ENCODE data around the gene MAMSTR. TPM values are rescaled to one million over a fixed set of nuclear protein-coding genes. Genes with fewer than 3 reads are reported as not detected.

The MAMSTR gene
- total and polyA plus RNA-seq, 9 of the 15 experiments (the other 6 are each of a cell fraction or from before 2014, with no cell fraction given): 0.08 to 1.00 (median 0.40) TPM; not detected in 1

GRCh38 chr19:48664476-48664875, 55.0 kb downstream of the MAMSTR start:
- no peak for FAIRE-seq
- in situ Hi-C loops (cut with MboI): no loop called here

DNA sequence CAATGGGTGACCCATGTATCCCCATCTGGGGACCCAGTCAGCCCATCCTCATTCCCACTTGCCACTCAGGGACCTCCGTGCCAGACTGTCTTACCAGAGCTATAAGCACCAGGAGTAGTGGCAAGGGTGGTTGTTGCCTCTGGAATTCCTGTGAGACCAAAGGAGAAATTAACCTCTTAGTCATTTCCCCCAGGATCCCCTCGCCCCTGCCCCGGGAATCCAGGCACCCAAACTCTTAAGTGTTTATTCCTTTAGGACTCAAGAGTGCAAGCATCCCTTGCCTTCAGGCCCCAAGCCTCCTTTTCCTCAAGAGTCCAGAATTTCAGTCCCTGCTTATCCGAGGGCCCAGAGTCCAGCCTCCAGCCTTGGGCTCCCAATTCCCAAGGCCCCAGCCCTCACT, 55.9 kb downstream of the MAMSTR start:
- no peak for FAIRE-seq
- no peaks in the 10 kb centered on the region for H3K79me2 ChIP-seq (ENCODE audit: control insufficient read depth, insufficient read depth, low read length)
- DNase-seq (ENCODE audit: extremely low read depth in 1 of 4, low spot score in 3 of 4): no peak
- peaks cover 11 to 14% of the 10 kb centered on the region in 2 experiments for H3K4me1 ChIP-seq (replicated peaks in 1 of 2; ENCODE audit: control insufficient read depth in 2 of 2, insufficient read depth in 2 of 2, low read length in 2 of 2)
- in situ Hi-C loops (cut with MboI) (no loop called here), intact Hi-C loops (cut with micrococcal nuclease) (no loop called here)
- H3K4me3 ChIP-seq: no peak overlapping the region
- H2AFZ ChIP-seq (ENCODE audit: low read depth, low read length): no peak overlapping the region
- H3K9me3 ChIP-seq (replicated peaks; ENCODE audit: control insufficient read depth, insufficient read depth, low read depth, low read length): no peaks in the 10 kb centered on the region
- ChIA-PET CTCF (ENCODE audit: low intra/inter-chr PET ratio) (no interaction called here), POLR2A (interaction anchor here (1.6 kb wide), 1 partner anchor 12 kb away, joined by 6 read pairs; no protein-coding TSS in a partner anchor)
- H3K36me3 ChIP-seq (ENCODE audit: control insufficient read depth, insufficient read depth, low read length): no peaks in the 10 kb centered on the region
- H3K4me2 ChIP-seq (ENCODE audit: insufficient read depth, low read length): no peak overlapping the region
- H3K9me1 ChIP-seq (ENCODE audit: control insufficient read depth, insufficient read depth, low read length): no peaks in the 10 kb centered on the region
- BruUV-seq (replicated peaks): no TSS peak
- TF ChIP-seq C11orf30 (IDR thresholded peaks at IDR 0.05; ENCODE audit: low read depth) (no peak), THRA (IDR thresholded peaks at IDR 0.05) (no peak), MXI1 (IDR thresholded peaks at IDR 0.05; ENCODE audit: low read depth, low read length) (no peak)
- ATAC-seq: no peak
- H3K27me3 ChIP-seq (ENCODE audit: control insufficient read depth in 2 of 2, insufficient read depth in 2 of 2, low read length in 2 of 2): no peaks in the 10 kb centered on the region
- no peaks in the 10 kb centered on the region for H4K20me1 ChIP-seq (replicated peaks; ENCODE audit: control insufficient read depth, insufficient read depth, low read length)
- H3K9ac ChIP-seq (ENCODE audit: insufficient read depth in 1 of 2, low read depth in 2 of 2, low read length in 2 of 2): peak overlapping the region in 1 of 2 experiments; percentile 36; a peak in 1 of 4 replicates
- WGBS (ENCODE audit: insufficient coverage, low coverage, missing lambda C conversion rate): 62% methylated on average over 4 of the region's 4 CpGs
- H3K27ac ChIP-seq (ENCODE audit: extremely low read depth, low read depth, low read length): no peak overlapping the region

More at GRCh38 chr19:48664476-48664875, 55.0 kb downstream of the MAMSTR start:
- ATAC-seq (no peak), DNase-seq (ENCODE audit: extremely low read depth in 1 of 4, low spot score in 3 of 4) (no peak)
- POLR2A ChIA-PET: no interaction called here
- H3K27me3 ChIP-seq (ENCODE audit: control insufficient read depth in 2 of 2, insufficient read depth in 2 of 2, low read length in 2 of 2): no peaks in the 10 kb centered on the region
- CTCF ChIA-PET (ENCODE audit: low intra/inter-chr PET ratio): no interaction called here
- intact Hi-C loops (cut with micrococcal nuclease): no loop called here
- no peaks in the 10 kb centered on the region for H3K9me3 ChIP-seq (replicated peaks; ENCODE audit: control insufficient read depth, insufficient read depth, low read depth, low read length)
- no peak overlapping the region for H3K27ac ChIP-seq (ENCODE audit: extremely low read depth, low read depth, low read length)
- H3K4me1 ChIP-seq (replicated peaks in 1 of 2; ENCODE audit: control insufficient read depth in 2 of 2, insufficient read depth in 2 of 2, low read length in 2 of 2): peaks cover 11 to 14% of the 10 kb centered on the region in 2 experiments
- H3K4me2 ChIP-seq (ENCODE audit: insufficient read depth, low read length): no peak overlapping the region
- H3K36me3 ChIP-seq (ENCODE audit: control insufficient read depth, insufficient read depth, low read length): no peaks in the 10 kb centered on the region
- H3K9me1 ChIP-seq (ENCODE audit: control insufficient read depth, insufficient read depth, low read length): no peaks in the 10 kb centered on the region
- H3K79me2 ChIP-seq (ENCODE audit: control insufficient read depth, insufficient read depth, low read length): no peaks in the 10 kb centered on the region
- WGBS (ENCODE audit: insufficient coverage, low coverage, missing lambda C conversion rate): 84% methylated on average over 11 of the region's 14 CpGs
- no TSS peak for BruUV-seq (replicated peaks)
- H2AFZ ChIP-seq (ENCODE audit: low read depth, low read length): no peak overlapping the region
- H3K9ac ChIP-seq (ENCODE audit: insufficient read depth in 1 of 2, low read depth in 2 of 2, low read length in 2 of 2): peak overlapping the region in 1 of 2 experiments; percentile 20; a peak in 1 of 4 replicates
- TF ChIP-seq RBM39 (optimal IDR thresholded peaks at IDR 0.05; ENCODE audit: low read depth, low read length): no peak
- TF ChIP-seq, protein P1, sequence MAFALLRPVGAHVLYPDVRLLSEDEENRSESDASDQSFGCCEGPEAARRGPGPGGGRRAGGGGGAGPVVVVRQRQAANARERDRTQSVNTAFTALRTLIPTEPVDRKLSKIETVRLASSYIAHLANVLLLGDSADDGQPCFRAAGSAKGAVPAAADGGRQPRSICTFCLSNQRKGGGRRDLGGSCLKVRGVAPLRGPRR (CRISPR knock-in tag; IDR thresholded peaks at IDR 0.05): no peak
- no peak for TF ChIP-seq CBX8 (IDR thresholded peaks at IDR 0.05; ENCODE audit: borderline replicate concordance, extremely low read depth, low read depth, low read length, poor library complexity, severe bottlenecking)
- H4K20me1 ChIP-seq (replicated peaks; ENCODE audit: control insufficient read depth, insufficient read depth, low read length): no peaks in the 10 kb centered on the region
- no peak overlapping the region for H3K4me3 ChIP-seq

Data from K562 (cell line).